HL-60 (cell line): Measurements from ENCODE around the gene NOVA1.

Experiments used
- CTCF ChIP-seq: IDR thresholded peaks from one replicate; pipeline ENCODE4 v1.5.1; 2011; ENCODE audit warnings: low read length, control low read depth, inconsistent platforms; ENCODE audit not compliant: insufficient read depth
- REST ChIP-seq: IDR thresholded peaks from 2 replicates; pipeline ENCODE4 v1.6.1; 2012; ENCODE audit warnings: low read depth; ENCODE audit not compliant: insufficient replicate concordance

- no peak for TF ChIP-seq CTCF
- no peak for TF ChIP-seq REST
These were observed 74.9 kb downstream of the NOVA1 start for GRCh38 chr14:26522967-26523366.
